Prostate gland (tissue), 2 donors: ENCODE measurements around the gene FAM98B. TPM values are rescaled to one million over a fixed set of nuclear protein-coding genes. Genes with fewer than 3 reads are reported as not detected.
"Not testable (repeated sequence)": the region's sequence is repeated elsewhere in the genome, so short reads cannot be mapped to it uniquely, and the experiment has no call there.

Source experiments
- DNase-seq: peaks from one replicate; pipeline ENCODE4 v3.0.0-alpha.2; 2019; ENCODE audit warnings: low spot score
- H3K27ac ChIP-seq, 2 donors: fragments of 200-600 bp; sonication (generic); 2 replicates each; pipeline ENCODE4 v1.5.1; 2017 to 2019
- H3K27me3 ChIP-seq: fragments of 200-600 bp; sonication (generic); replicated peaks from 2 replicates; pipeline ENCODE4 v1.5.1; 2019; ENCODE audit not compliant: insufficient read depth
- H3K36me3 ChIP-seq, 2 donors: fragments of 200-600 bp; sonication (generic); 1 replicate in 1 of 2; 2 replicates in 1 of 2; pipeline versions ENCODE4 v1.5.1 to v1.8.1; 2017 to 2019
- H3K4me1 ChIP-seq: fragments of 200-600 bp; sonication (generic); replicated peaks from 2 replicates; pipeline ENCODE4 v1.5.1; 2019
- H3K4me3 ChIP-seq, 2 donors: fragments of 200-600 bp; sonication (generic); 2 replicates each; pipeline ENCODE4 v1.5.1; 2017 to 2019
- H3K9me3 ChIP-seq: fragments of 200-600 bp; sonication (generic); 2 replicates; pipeline ENCODE4 v1.5.1; 2017
- POLR2A ChIP-seq: fragments of 450-650 bp; IDR thresholded peaks from one replicate; pipeline ENCODE4 v1.6.1; 2016; ENCODE audit warnings: antibody characterized with exemption, mild to moderate bottlenecking
- POLR2AphosphoS5 ChIP-seq: sonication (generic); formaldehyde crosslinking; IDR thresholded peaks from one replicate; pipeline ENCODE4 v1.6.1; 2017; ENCODE audit warnings: antibody characterized with exemption
- WGBS: methylation state at CpG from one replicate; pipeline ENCODE4 v1.1.5; 2018; 5-methylcytosine and 5-hydroxymethylcytosine counted together
- intact Hi-C: fragments of 100-400 bp; cut with DNase I; formaldehyde crosslinking; loops from one replicate; pipeline ENCODE4 v1.14.2; 2022
- total RNA-seq, 2 donors: library from RNA; depleted of rRNA; stranded (reverse); fragments of >200 nt; gene quantifications; one replicate each; pipeline ENCODE4 v1.1.0, GENCODE V29; 2016
- TF ChIP-seq, protein P1 (sequence below), 4 experiments: fragments of 200-600 bp in 2 of 4; fragments of 450-650 bp in 2 of 4; sonication (generic) in 2 of 4; IDR thresholded peaks; 1 replicate in 3 of 4; 2 replicates in 1 of 4; pipeline ENCODE4 v1.5.1; 2016 to 2019; ENCODE audit warnings: antibody characterized with exemption in 4 of 4, mild to moderate bottlenecking in 2 of 4, moderate library complexity in 2 of 4

FAM98B gene
- total RNA-seq, 2 donors from 2014 or later, result 9.8 to 27.0 TPM

DNA sequence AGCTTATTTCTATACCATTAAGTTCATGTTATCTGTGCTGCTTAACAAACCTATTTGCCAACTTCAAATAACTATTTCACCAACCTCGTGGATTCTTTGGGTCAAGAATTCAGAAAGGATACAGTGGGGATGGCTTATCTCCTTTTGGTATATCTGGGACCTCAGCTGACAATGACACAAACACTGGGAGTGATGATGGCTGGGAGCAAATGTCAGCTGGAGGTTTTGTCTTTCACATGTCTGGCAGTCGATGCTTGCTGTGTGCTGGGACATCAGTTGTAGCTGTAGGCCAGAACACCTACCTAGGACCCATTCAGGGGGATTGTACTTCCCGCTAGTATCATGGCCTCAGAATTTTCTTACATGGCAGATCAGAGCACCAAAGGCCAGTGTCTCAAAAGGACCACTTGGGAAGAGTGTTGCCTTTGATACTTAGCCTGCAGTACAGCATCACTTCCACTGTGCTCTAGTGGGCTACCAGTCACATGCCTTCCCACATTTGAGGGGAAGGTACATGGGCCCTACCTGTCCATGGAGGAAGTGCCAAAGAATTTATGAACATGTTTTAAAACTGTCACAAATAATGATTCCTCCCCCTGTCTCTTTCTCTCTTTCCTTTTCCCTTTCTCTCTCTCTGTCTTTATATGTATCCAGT is 23.7 kb upstream of the FAM98B start:
- H3K36me3 ChIP-seq, result no peaks in the 10 kb centered on the region
- no peak for DNase-seq
- no peaks in the 10 kb centered on the region for H3K27me3 ChIP-seq
- H3K4me1 ChIP-seq, result no peaks in the 10 kb centered on the region
- H3K4me3 ChIP-seq, result no peak overlapping the region
- no peaks in the 10 kb centered on the region for H3K9me3 ChIP-seq
- intact Hi-C loops, result no loop called here
- no peak overlapping the region for H3K27ac ChIP-seq
- TF ChIP-seq POLR2AphosphoS5 (no peak), POLR2A (no peak)
- TF ChIP-seq, protein P1, sequence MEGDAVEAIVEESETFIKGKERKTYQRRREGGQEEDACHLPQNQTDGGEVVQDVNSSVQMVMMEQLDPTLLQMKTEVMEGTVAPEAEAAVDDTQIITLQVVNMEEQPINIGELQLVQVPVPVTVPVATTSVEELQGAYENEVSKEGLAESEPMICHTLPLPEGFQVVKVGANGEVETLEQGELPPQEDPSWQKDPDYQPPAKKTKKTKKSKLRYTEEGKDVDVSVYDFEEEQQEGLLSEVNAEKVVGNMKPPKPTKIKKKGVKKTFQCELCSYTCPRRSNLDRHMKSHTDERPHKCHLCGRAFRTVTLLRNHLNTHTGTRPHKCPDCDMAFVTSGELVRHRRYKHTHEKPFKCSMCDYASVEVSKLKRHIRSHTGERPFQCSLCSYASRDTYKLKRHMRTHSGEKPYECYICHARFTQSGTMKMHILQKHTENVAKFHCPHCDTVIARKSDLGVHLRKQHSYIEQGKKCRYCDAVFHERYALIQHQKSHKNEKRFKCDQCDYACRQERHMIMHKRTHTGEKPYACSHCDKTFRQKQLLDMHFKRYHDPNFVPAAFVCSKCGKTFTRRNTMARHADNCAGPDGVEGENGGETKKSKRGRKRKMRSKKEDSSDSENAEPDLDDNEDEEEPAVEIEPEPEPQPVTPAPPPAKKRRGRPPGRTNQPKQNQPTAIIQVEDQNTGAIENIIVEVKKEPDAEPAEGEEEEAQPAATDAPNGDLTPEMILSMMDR (IDR thresholded peaks at IDR 0.05), result no peak
- 82% methylated on average over 3 of the region's 3 CpGs for WGBS

DNA sequence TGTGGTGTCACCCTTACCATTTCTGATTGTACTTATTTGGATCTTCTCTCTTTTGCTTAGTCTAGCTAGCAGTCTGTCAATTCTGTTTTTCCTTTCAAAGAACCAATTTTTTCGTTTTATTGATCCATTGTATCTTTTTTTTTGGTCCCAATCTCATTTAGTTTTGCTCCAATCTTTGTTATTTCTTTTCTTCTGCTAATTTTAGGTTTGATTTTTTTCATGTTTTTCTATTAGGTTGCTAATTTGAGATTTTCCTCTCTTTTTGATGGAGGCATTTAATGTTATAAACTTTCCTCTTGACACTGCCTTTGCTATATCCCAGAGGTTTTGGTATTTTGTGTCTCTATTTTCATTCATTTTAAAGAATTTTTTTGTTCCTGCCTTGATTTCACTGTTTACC is 16.9 kb upstream of the FAM98B start:
- no peaks in the 10 kb centered on the region for H3K36me3 ChIP-seq
- no peak for DNase-seq
- WGBS, result 22% methylated on average over 1 of the region's 1 CpG
- H3K27ac ChIP-seq, result no peak overlapping the region
- intact Hi-C loops, result no loop called here
- no peaks in the 10 kb centered on the region for H3K9me3 ChIP-seq
- no peak overlapping the region for H3K4me3 ChIP-seq
- no peaks in the 10 kb centered on the region for H3K4me1 ChIP-seq
- no peak for TF ChIP-seq POLR2A
- TF ChIP-seq, protein P1 (IDR thresholded peaks at IDR 0.05), result no peak
- TF ChIP-seq POLR2AphosphoS5, result no peak
- no peaks in the 10 kb centered on the region for H3K27me3 ChIP-seq

DNA sequence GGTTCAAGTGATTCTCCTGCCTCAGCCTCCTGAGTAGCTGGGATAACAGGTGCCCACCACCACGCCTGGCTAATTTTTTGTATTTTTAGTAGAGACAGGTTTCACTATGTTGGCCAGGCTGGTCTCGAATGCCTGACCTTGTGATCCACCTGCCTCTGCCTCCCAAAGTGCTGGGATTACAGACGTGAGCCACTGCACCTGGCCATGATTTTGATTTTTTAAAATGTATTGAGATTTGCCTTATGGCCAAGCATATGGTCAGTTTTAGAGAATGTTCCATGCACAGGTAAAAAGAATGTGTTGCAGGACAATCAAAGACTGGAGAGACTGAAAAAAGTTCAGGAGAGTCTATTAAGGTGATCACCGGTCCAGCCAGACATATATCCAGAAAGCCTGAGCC is 16.3 kb upstream of the FAM98B start:
- not testable (repeated sequence) for H3K9me3 ChIP-seq

DNA sequence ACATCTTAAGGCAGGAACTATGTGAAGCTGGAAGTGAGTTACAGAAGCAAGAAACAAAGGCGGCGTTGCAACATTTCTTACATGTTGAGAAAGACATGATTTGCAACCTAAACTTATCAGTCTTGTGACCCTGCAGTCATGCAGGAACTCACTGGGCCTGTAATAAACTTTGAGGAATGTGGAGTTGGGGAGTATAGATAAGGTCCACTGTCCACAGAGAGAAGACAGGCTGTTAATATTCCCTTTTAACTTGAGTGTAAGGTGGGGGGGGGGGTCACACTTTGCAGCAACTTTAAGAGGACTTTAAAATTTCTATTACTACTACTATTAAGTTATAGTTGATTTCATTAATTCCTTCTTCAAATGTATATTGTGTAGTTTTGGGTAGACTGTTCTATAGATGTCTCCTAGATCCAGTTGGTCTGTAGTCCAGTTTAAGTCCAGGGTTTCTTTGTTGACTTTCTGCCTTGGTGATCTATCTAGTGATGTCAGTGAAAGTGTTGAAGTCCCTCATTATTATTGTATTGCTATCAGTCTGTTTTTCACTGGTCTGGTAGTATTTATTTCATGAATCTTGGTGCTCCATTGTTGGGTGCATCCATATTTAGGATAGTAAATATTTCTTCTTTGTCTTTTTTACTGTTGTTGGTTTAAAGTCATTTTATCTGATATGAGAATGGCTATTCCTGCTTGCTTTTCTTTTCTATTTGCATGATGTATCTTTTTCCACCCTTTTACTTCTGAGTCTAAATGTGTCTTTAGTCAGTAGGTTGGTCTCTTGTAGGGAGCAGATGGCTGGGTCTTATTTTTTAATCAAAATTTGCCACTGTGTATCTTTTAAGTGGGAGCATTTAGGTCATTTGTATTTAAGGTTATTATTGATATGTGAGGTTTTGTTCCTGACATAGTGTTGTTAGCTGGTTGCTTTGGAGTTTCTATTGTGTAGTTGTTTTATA is 15.6 kb upstream of the FAM98B start:
- Histone ChIP-seq H3K4me3 (no peak overlapping the region), H3K4me1 (no peaks in the 10 kb centered on the region), H3K9me3 (no peaks in the 10 kb centered on the region), H3K27ac (no peak overlapping the region), H3K27me3 (no peaks in the 10 kb centered on the region), H3K36me3 (no peaks in the 10 kb centered on the region)
- DNase-seq, result no peak
- TF ChIP-seq POLR2AphosphoS5 (no peak), POLR2A (no peak)
- TF ChIP-seq, protein P1 (IDR thresholded peaks at IDR 0.05), result no peak
- intact Hi-C loops, result no loop called here
- WGBS, result 58% methylated on average over 2 of the region's 2 CpGs

More for the DNA sequence above, 16.3 kb upstream of the FAM98B start:
- H3K27ac ChIP-seq, H3K4me3 ChIP-seq, intact Hi-C loops, DNase-seq, H3K4me1 ChIP-seq, H3K27me3 ChIP-seq, H3K36me3 ChIP-seq: not testable (repeated sequence)
- WGBS, result 81% methylated on average over 4 of the region's 4 CpGs

DNA sequence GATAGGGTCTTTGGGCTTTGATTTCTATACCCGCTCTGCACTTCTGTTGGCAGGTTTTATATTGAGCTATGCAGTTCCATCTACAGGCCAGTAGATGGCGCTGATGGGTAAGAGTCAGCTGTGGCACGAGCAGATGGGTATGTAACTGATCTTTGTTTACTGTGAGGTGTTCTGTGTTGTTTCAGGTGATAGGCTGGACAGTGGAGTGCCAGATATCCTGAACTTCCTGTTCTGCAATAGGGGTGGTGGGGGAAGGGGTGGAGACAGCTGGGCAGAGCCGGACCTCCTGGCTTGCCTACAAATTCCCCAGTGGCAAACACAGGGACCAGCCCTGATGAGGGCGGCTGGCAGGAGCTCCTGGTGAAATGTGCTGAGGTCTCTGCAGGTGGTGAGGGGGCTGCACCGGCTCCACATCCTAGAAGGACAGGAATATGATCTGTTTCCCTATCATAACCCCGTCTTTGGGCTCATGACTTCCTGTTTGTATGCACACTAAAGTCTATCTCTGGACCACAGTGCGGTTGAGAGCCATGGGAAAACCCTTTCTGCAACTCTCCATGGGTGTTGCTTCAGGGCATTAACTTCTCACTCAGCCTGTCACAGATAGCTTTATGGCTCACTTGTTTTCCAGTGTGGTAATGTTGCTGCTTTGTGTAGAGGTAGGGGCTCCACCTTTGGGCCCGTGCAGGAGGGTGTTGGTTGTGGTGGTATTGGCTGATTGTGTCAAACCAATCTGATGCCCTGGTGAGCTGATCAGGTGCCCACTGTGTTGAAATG is 13.4 kb upstream of the FAM98B start:
- Histone ChIP-seq H3K36me3 (no peaks in the 10 kb centered on the region), H3K4me1 (no peaks in the 10 kb centered on the region), H3K4me3 (no peak overlapping the region), H3K9me3 (no peaks in the 10 kb centered on the region), H3K27ac (no peak overlapping the region), H3K27me3 (no peaks in the 10 kb centered on the region)
- intact Hi-C loops, result loop anchor here (5.0 kb wide), 1 partner anchor 242 kb away; no protein-coding TSS in a partner anchor
- peak; percentile 71 for DNase-seq
- TF ChIP-seq POLR2AphosphoS5 (peak; percentile 85), POLR2A (no peak)
- TF ChIP-seq, protein P1 (IDR thresholded peaks at IDR 0.05), result peak; percentile 82 to 97 (median 90)
- WGBS, result 27% methylated on average over 9 of the region's 9 CpGs
